GM12878 (cell line): ENCODE results near the gene PTPN18. TPM values are rescaled to one million over a fixed set of nuclear protein-coding genes. Genes with fewer than 3 reads are reported as not detected.

Source experiments
- ATAC-seq: fragments of 200-7000 bp; cut with Tn5 transposase; 3 replicates; pipeline ENCODE4 v1.9.1; 2020; ENCODE audit warnings: mild to moderate bottlenecking, moderate library complexity
- BruUV-seq: library from RNA; stranded (reverse); fragments of 400-500 nt; replicated peaks from 2 replicates; lab custom pipeline; 2021; lab: Mats Ljungman, UMichigan
- CTCF ChIA-PET: fragments of 300-600 bp; sonication (Branson Sonifier 250); formaldehyde crosslinking; extraction: SDS; loops from one replicate; lab custom pipeline; 2021; ENCODE audit warnings: inconsistent platforms; lab: Yijun Ruan, JAX
- POLR2A ChIA-PET: fragments of 350-600 bp; formaldehyde crosslinking; extraction: SDS; loops from one replicate; lab custom pipeline; 2021; ENCODE audit warnings: inconsistent platforms; lab: Charles Lee
- RAD21 ChIA-PET: fragments of 300-600 bp; sonication (Branson Sonifier 250); formaldehyde crosslinking; loops from one replicate; lab custom pipeline; 2023; ENCODE audit warnings: antibody characterized with exemption; ENCODE audit not compliant: unreplicated experiment; lab: Charles Lee
- SMC1A ChIA-PET: fragments of 300-600 bp; sonication (Branson Sonifier 250); formaldehyde crosslinking; loops from one replicate; lab custom pipeline; 2023; ENCODE audit not compliant: unreplicated experiment, uncharacterized antibody; lab: Charles Lee
- DNase-seq: peaks from one replicate; pipeline ENCODE4 v3.0.0-alpha.2; 2011; ENCODE audit warnings: low read depth, low spot score
- FAIRE-seq: peaks from 3 replicates; lab custom pipeline; 2011; peaks lifted over from hg19 to GRCh38; lab: Jason Lieb, UNC
- H2AFZ ChIP-seq: 2 replicates; pipeline ENCODE4 v1.6.0; 2011; ENCODE audit warnings: low read depth, low read length, control low read depth; ENCODE audit not compliant: control insufficient read depth
- H3K27ac ChIP-seq: 2 replicates; pipeline ENCODE4 v1.5.1; 2011; ENCODE audit warnings: control low read depth; ENCODE audit not compliant: control insufficient read depth, insufficient read depth
- H3K27me3 ChIP-seq, 2 experiments: replicated peaks in 1 of 2; 2 replicates each; pipeline versions ENCODE4 v1.6.0 to v1.6.1; 2011; ENCODE audit warnings: low read length in 1 of 2; ENCODE audit not compliant: control insufficient read depth in 2 of 2, insufficient read depth in 2 of 2
- H3K36me3 ChIP-seq, 2 experiments: 2 replicates each; pipeline ENCODE4 v1.5.1; 2011; ENCODE audit warnings: low read length in 1 of 2; ENCODE audit not compliant: control insufficient read depth in 2 of 2, insufficient read depth in 2 of 2
- H3K4me1 ChIP-seq: 2 replicates; pipeline ENCODE4 v1.6.1; 2011; ENCODE audit warnings: mild to moderate bottlenecking, low read length, moderate library complexity, mixed read lengths; ENCODE audit not compliant: control insufficient read depth, insufficient read depth
- H3K4me2 ChIP-seq: 2 replicates; pipeline ENCODE4 v1.6.0; 2011; ENCODE audit warnings: control low read depth; ENCODE audit not compliant: control insufficient read depth, insufficient read depth
- H3K4me3 ChIP-seq: fragments of 200-600 bp; sonication (generic); 2 replicates; pipeline ENCODE4 v1.5.1; 2016
- H3K79me2 ChIP-seq: 2 replicates; pipeline ENCODE4 v1.6.0; 2011; ENCODE audit warnings: low read length; ENCODE audit not compliant: control insufficient read depth, insufficient read depth
- H3K9ac ChIP-seq: 2 replicates; pipeline ENCODE4 v1.8.0; 2011; ENCODE audit warnings: low read length, control low read depth, mixed read lengths; ENCODE audit not compliant: control insufficient read depth, insufficient read depth
- H3K9me3 ChIP-seq: replicated peaks from 3 replicates; pipeline ENCODE4 v1.5.1; 2011; ENCODE audit warnings: mild to moderate bottlenecking, low read length; ENCODE audit not compliant: control insufficient read depth, insufficient read depth
- H4K20me1 ChIP-seq: 2 replicates; pipeline ENCODE4 v1.6.0; 2011; ENCODE audit not compliant: control insufficient read depth, insufficient read depth
- CBFB ChIP-seq: IDR thresholded peaks from 2 replicates; pipeline ENCODE4 v1.6.1; 2016; ENCODE audit warnings: antibody characterized with exemption, low read depth
- GABPA ChIP-seq: IDR thresholded peaks from 2 replicates; pipeline ENCODE4 v1.6.1; 2014; ENCODE audit warnings: antibody characterized with exemption, low read depth, mild to moderate bottlenecking, inconsistent platforms
- JUNB ChIP-seq: IDR thresholded peaks from 2 replicates; pipeline ENCODE4 v1.6.1; 2016; ENCODE audit warnings: antibody characterized with exemption, mild to moderate bottlenecking
- KLF5 ChIP-seq: fragments of 450-650 bp; IDR thresholded peaks from 2 replicates; pipeline ENCODE4 v1.6.1; 2014; ENCODE audit warnings: mild to moderate bottlenecking; ENCODE audit not compliant: partially characterized antibody
- LARP7 ChIP-seq: fragments of 450-650 bp; IDR thresholded peaks from 2 replicates; pipeline ENCODE4 v1.6.1; 2017; ENCODE audit warnings: mild to moderate bottlenecking
- MEF2B ChIP-seq: fragments of 450-650 bp; IDR thresholded peaks from 2 replicates; pipeline ENCODE4 v1.6.1; 2018; ENCODE audit warnings: mild to moderate bottlenecking, moderate library complexity; ENCODE audit not compliant: partially characterized antibody, poor library complexity, severe bottlenecking
- MYB ChIP-seq: fragments of 150-350 bp; IDR thresholded peaks from 2 replicates; pipeline ENCODE4 v1.6.1; 2014; ENCODE audit warnings: mild to moderate bottlenecking, low read depth, low read length, borderline replicate concordance
- NR2C1 ChIP-seq: fragments of 450-650 bp; IDR thresholded peaks from 2 replicates; pipeline ENCODE4 v1.6.1; 2017; ENCODE audit warnings: antibody characterized with exemption, mild to moderate bottlenecking, moderate library complexity
- RFX5 ChIP-seq: IDR thresholded peaks from 2 replicates; pipeline ENCODE4 v1.6.1; 2011; ENCODE audit warnings: low read depth, low read length, improper control_type of control experiment
- SMAD1 ChIP-seq: fragments of 450-650 bp; IDR thresholded peaks from 2 replicates; pipeline ENCODE4 v1.6.1; 2018; ENCODE audit warnings: mild to moderate bottlenecking, low read depth; ENCODE audit not compliant: partially characterized antibody
- SUPT20H ChIP-seq: IDR thresholded peaks from 2 replicates; pipeline ENCODE4 v1.6.1; 2011; ENCODE audit warnings: low read depth, mild to moderate bottlenecking, low read length, moderate library complexity, borderline replicate concordance; ENCODE audit not compliant: control insufficient read depth
- ZNF207 ChIP-seq: fragments of 450-650 bp; IDR thresholded peaks from 2 replicates; pipeline ENCODE4 v1.6.1; 2014; ENCODE audit warnings: antibody characterized with exemption, mild to moderate bottlenecking, borderline replicate concordance
- ZNF384 ChIP-seq: IDR thresholded peaks from 2 replicates; pipeline ENCODE4 v1.6.1; 2012; ENCODE audit warnings: low read depth, mild to moderate bottlenecking, low read length, improper control_type of control experiment, borderline replicate concordance
- WGBS: methylation state at CpG from one replicate; pipeline ENCODE4 v1.1.6; 2016; ENCODE audit warnings: low lambda C conversion rate; ENCODE audit not compliant: insufficient replicate concordance, insufficient coverage; ENCODE audit errors: missing lambda C conversion rate; 5-methylcytosine and 5-hydroxymethylcytosine counted together
- in situ Hi-C: fragments of 300-500 bp; cut with MboI; formaldehyde crosslinking; loops from 9 replicates; pipeline ENCODE4 v1.14.3; 2018; ENCODE audit warnings: mixed read lengths
- intact Hi-C: fragments of 100-400 bp; cut with micrococcal nuclease; formaldehyde crosslinking; loops from one replicate; pipeline ENCODE4 v1.14.2; 2022; ENCODE audit not compliant: unreplicated experiment
- polyA plus RNA-seq, 11 experiments: library from polyadenylated mRNA; depleted of rRNA in 4 of 11; unstranded in 6 of 11; stranded (reverse) in 5 of 11; fragments of >200 nt; fragmentation: Nextera tagmentation in 4 of 11; fragmentation: Illumina TruSeq in 1 of 11; extraction: Ambion mirVana in 4 of 11; extraction: Trizol in 1 of 11; gene quantifications; 1 replicate in 1 of 11; 2 replicates in 10 of 11; pipeline versions ENCODE4 v1.2.1 to v1.2.3, GENCODE V29; 2011 to 2016; ENCODE audit warnings: inconsistent platforms in 2 of 11, missing spikeins in 2 of 11, low read depth in 1 of 11
- total RNA-seq, 4 experiments: library from RNA; depleted of rRNA in 3 of 4; stranded (reverse); fragments of >200 nt in 3 of 4; fragmentation: Illumina TruSeq in 1 of 4; extraction: Trizol in 1 of 4; gene quantifications; 2 replicates each; pipeline versions ENCODE4 v1.2.1 to v1.2.3, GENCODE V29; 2013 to 2021
- TF ChIP-seq, protein P1 (sequence below): fragments of 450-650 bp; IDR thresholded peaks from 2 replicates; pipeline ENCODE4 v1.6.1; 2017; ENCODE audit warnings: mild to moderate bottlenecking, moderate library complexity
- TF ChIP-seq, protein P2 (sequence below): fragments of 450-650 bp; IDR thresholded peaks from 2 replicates; pipeline ENCODE4 v1.6.1; 2017; ENCODE audit warnings: mild to moderate bottlenecking
- TF ChIP-seq, protein P3 (sequence below): fragments of 450-650 bp; formaldehyde crosslinking; IDR thresholded peaks from 2 replicates; pipeline ENCODE4 v1.4.0; 2022; ENCODE audit warnings: mild to moderate bottlenecking, moderate library complexity

Gene PTPN18
- total and polyA plus RNA-seq, 10 of the 15 experiments (the other 5 are each of a cell fraction or from before 2014, with no cell fraction given) = 14.8 to 89.9 (median 43.4) TPM

DNA sequence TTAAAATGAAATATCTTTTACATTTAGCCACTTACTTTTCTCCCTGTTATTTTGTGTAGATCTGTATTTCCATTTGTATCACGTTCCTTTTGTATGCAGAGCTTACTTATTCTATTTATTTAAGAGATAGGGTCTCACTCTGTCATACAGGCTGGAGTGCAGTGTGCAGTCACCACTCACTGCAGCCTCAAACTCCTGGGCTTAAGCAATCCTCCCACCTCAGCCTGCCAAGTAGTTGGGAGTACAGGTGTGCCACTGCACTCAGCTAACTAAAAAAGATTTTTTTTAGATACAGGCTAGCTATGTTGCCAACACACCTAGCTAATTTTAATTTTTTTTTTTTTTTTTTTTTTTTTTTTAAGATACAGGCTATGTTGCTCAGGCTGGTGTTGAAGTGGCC, 10.9 kb downstream of the PTPN18 start:
- BruUV-seq = no TSS peak
- Histone ChIP-seq H3K4me1 (peaks cover 16% of the 10 kb centered on the region), H3K4me2 (no peak overlapping the region), H4K20me1 (no peaks in the 10 kb centered on the region), H3K27ac (no peak overlapping the region), H2AFZ (no peak overlapping the region), H3K9ac (no peak overlapping the region), H3K27me3 (no peaks in the 10 kb centered on the region), H3K9me3 (no peaks in the 10 kb centered on the region; the same call in 2 of the 3 replicates), H3K36me3 (no peaks in the 10 kb centered on the region), H3K79me2 (peaks cover 5% of the 10 kb centered on the region; the same call in 1 of the 2 replicates), H3K4me3 (no peak overlapping the region)
- intact Hi-C loops (no loop called here), in situ Hi-C loops (no loop called here)
- WGBS = 33% methylated on average over 1 of the region's 1 CpG
- SMC1A ChIA-PET = interaction anchor here (1.0 kb wide), 1 partner anchor 11 kb away, joined by 4 read pairs; no protein-coding TSS in a partner anchor
- DNase-seq = no peak
- no peak for FAIRE-seq
- POLR2A ChIA-PET = interaction anchor here (0.7 to 1.0 kb wide), 2 partner anchors 12 to 18 kb away, joined by 4 to 5 read pairs; no protein-coding TSS in a partner anchor
- no peak for ATAC-seq
- RAD21 ChIA-PET = no interaction called here
- CTCF ChIA-PET = interaction anchor here (0.6 to 0.9 kb wide), 2 partner anchors 9 to 210 kb away, joined by 3 read pairs; no protein-coding TSS in a partner anchor
- TF ChIP-seq KLF5 (no peak), RFX5 (no peak), ZNF384 (no peak), CBFB (no peak), JUNB (no peak), GABPA (no peak), MEF2B (no peak), LARP7 (no peak), ZNF207 (no peak), SUPT20H (no peak), MYB (no peak), NR2C1 (no peak), SMAD1 (no peak)
- TF ChIP-seq, protein P1, sequence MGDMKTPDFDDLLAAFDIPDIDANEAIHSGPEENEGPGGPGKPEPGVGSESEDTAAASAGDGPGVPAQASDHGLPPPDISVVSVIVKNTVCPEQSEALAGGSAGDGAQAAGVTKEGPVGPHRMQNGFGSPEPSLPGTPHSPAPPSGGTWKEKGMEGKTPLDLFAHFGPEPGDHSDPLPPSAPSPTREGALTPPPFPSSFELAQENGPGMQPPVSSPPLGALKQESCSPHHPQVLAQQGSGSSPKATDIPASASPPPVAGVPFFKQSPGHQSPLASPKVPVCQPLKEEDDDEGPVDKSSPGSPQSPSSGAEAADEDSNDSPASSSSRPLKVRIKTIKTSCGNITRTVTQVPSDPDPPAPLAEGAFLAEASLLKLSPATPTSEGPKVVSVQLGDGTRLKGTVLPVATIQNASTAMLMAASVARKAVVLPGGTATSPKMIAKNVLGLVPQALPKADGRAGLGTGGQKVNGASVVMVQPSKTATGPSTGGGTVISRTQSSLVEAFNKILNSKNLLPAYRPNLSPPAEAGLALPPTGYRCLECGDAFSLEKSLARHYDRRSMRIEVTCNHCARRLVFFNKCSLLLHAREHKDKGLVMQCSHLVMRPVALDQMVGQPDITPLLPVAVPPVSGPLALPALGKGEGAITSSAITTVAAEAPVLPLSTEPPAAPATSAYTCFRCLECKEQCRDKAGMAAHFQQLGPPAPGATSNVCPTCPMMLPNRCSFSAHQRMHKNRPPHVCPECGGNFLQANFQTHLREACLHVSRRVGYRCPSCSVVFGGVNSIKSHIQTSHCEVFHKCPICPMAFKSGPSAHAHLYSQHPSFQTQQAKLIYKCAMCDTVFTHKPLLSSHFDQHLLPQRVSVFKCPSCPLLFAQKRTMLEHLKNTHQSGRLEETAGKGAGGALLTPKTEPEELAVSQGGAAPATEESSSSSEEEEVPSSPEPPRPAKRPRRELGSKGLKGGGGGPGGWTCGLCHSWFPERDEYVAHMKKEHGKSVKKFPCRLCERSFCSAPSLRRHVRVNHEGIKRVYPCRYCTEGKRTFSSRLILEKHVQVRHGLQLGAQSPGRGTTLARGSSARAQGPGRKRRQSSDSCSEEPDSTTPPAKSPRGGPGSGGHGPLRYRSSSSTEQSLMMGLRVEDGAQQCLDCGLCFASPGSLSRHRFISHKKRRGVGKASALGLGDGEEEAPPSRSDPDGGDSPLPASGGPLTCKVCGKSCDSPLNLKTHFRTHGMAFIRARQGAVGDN = no peak
- TF ChIP-seq, protein P2, sequence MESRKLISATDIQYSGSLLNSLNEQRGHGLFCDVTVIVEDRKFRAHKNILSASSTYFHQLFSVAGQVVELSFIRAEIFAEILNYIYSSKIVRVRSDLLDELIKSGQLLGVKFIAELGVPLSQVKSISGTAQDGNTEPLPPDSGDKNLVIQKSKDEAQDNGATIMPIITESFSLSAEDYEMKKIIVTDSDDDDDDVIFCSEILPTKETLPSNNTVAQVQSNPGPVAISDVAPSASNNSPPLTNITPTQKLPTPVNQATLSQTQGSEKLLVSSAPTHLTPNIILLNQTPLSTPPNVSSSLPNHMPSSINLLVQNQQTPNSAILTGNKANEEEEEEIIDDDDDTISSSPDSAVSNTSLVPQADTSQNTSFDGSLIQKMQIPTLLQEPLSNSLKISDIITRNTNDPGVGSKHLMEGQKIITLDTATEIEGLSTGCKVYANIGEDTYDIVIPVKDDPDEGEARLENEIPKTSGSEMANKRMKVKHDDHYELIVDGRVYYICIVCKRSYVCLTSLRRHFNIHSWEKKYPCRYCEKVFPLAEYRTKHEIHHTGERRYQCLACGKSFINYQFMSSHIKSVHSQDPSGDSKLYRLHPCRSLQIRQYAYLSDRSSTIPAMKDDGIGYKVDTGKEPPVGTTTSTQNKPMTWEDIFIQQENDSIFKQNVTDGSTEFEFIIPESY = no peak
- TF ChIP-seq, protein P3, sequence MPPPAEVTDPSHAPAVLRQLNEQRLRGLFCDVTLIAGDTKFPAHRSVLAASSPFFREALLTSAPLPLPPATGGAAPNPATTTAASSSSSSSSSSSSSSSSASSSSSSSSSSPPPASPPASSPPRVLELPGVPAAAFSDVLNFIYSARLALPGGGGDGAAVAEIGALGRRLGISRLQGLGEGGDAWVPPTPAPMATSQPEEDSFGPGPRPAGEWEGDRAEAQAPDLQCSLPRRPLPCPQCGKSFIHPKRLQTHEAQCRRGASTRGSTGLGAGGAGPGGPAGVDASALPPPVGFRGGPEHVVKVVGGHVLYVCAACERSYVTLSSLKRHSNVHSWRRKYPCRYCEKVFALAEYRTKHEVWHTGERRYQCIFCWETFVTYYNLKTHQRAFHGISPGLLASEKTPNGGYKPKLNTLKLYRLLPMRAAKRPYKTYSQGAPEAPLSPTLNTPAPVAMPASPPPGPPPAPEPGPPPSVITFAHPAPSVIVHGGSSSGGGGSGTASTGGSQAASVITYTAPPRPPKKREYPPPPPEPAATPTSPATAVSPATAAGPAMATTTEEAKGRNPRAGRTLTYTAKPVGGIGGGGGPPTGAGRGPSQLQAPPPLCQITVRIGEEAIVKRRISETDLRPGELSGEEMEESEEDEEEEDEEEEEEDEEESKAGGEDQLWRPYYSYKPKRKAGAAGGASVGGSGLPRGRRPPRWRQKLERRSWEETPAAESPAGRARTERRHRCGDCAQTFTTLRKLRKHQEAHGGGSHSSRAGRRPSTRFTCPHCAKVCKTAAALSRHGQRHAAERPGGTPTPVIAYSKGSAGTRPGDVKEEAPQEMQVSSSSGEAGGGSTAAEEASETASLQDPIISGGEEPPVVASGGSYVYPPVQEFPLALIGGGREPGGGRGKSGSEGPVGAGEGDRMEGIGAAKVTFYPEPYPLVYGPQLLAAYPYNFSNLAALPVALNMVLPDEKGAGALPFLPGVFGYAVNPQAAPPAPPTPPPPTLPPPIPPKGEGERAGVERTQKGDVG (CRISPR knock-in tag) = no peak
